Right ventricle myocardium inferior (tissue), 1 donor: Measurements from ENCODE around the gene PCNX3. TPM values are rescaled to one million over a fixed set of nuclear protein-coding genes. Genes with fewer than 3 reads are reported as not detected.

Source experiments
- ATAC-seq: fragments of 200-7000 bp; cut with Tn5 transposase; one replicate; pipeline ENCODE4 v1.9.1; 2020; ENCODE audit warnings: mild to moderate bottlenecking, moderate library complexity
- DNase-seq: peaks from one replicate; pipeline ENCODE4 v3.0.0; 2021; ENCODE audit errors: missing footprints
- intact Hi-C: fragments of 100-400 bp; cut with DNase I; formaldehyde crosslinking; loops from one replicate; pipeline ENCODE4 v1.11.0; 2022
- long read RNA-seq: library from polyadenylated mRNA; unstranded; transcript quantifications from one replicate; pipeline ENCODE4 v2.0.0, GENCODE V29; 2021
- total RNA-seq: library from RNA; stranded (reverse); fragmentation: NEBNext Ultra II Directional; extraction: Animal tissue kit (Norgen Biotek cat#: 25700); gene quantifications from one replicate; pipeline ENCODE4 v1.2.1, GENCODE V29; 2021
- donor health status: DM: no; HTN: yes; CAD: no; lungs with severe emphysema.

The PCNX3 gene
- total RNA-seq = 12.4 TPM
- long read RNA-seq, partial matches to known transcripts = 5 of 6 reads
- long read RNA-seq, other reads (novel, unspliced or antisense) = 1 of 6 reads

DNA sequence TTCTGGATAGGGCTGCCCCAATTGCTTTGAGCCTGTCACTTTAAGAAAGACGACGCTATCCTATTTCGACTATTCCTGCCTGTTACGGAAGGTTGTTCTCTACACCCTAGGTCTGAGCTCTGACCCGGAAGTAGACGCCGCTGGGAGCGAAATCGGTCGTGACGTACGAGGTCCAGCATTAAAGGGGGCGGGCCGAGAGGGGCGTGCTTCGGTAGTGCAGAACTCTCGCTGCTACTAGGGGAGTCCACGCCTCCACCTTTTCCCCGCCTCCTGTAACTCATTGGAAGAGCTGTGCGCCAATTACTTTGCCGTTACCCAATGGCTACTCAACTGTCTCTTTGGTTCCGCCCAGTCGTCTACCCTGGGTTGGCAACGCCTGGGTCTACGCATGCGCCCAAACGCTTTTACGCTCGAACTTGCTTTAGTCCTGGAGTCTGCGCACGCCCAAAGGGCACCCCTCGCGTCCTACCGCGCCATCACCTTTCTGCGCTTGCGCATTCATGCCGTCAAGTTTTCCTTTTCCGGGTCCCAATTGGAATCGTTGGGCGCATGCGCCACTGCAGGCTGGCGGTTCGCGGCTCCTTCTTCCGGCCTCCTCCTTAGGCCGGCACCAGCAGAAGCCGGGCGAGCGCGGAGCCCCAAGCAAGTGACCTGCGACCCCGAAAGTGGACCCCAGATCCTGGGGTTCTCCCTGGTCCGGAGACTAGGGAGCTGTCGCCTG is at the start of gene PCNX3:
PCNX3 (plus strand) TSS at position 548 of the 721 bp plus-strand sequence. CDS start 536 bp downstream, outside the sequence.
- intact Hi-C loops = loop anchor here (2.0 kb wide), 3 partner anchors 37 to 75 kb away; partner anchors contain the start of gene RELA
- DNase-seq (peak; percentile 100), ATAC-seq (peak; percentile 91)

GRCh38 chr11:65569164-65569972 is 46.2 kb upstream of the PCNX3 start:
- no peak for DNase-seq

GRCh38 chr11:65569973-65570918 is 45.3 kb upstream of the PCNX3 start, which contains the start of gene ZNRD2:
Gene ZNRD2 (plus strand): TSS chr11:65570477. CDS start chr11:65570492, 15 bp downstream.
- intact Hi-C loops = loop anchor here (1.0 to 5.0 kb wide), 3 partner anchors 29 to 153 kb away; no protein-coding TSS in a partner anchor
- DNase-seq = peak; percentile 99
- peak; percentile 90 for ATAC-seq

More at GRCh38 chr11:65569164-65569972, 46.2 kb upstream of the PCNX3 start:
- intact Hi-C loops = no loop called here
- ATAC-seq = peak; percentile 13

DNA sequence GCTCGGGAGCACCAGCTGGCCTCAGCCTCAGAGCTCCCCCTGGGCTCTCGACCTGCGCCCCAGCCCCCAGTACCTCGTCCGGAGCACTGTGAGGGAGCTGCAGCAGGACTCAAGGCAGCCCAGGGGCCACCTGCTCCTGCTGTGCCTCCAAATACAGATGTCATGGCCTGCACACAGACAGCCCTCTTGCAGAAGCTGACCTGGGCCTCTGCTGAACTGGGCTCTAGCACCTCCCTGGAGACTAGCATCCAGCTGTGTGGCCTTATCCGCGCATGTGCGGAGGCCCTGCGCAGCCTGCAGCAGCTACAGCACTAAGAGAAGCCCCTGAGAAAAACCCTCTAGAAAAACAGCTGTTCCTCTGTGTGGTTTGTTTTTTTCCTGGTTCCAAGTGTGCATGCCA is 44.2 kb upstream of the PCNX3 start:
- no peak for ATAC-seq
- intact Hi-C loops = loop anchor here (5.0 kb wide), 2 partner anchors 81 to 154 kb away; no protein-coding TSS in a partner anchor
- no peak for DNase-seq

DNA sequence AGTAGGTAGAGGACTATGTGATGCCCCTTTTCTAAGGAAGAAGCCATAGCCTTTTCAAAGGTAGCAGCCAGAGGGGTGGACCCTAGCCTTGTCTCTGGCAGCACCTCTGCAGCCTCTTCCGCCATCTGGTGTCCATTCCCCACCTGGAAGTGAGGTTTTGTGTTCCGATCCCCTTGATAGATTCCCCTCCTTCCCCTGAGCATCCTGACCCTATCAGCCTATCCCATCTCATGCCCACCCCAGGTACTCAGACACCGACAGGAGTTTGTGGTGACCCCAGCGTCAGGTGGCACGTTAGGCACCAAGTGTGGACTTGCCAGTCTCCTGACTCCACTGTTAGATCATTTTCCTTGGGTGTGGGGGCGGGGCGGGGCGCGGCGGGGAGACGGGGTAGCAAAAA is 43.6 kb upstream of the PCNX3 start:
- intact Hi-C loops = loop anchor here (5.0 kb wide), 2 partner anchors 80 to 155 kb away; no protein-coding TSS in a partner anchor

GRCh38 chr11:65572356-65573051 is 43.1 kb upstream of the PCNX3 start, which contains the start of gene FAM89B:
Gene FAM89B (plus strand): TSS chr11:65572538. CDS start chr11:65572670, 132 bp downstream.
- intact Hi-C loops = loop anchor here (1.0 to 5.0 kb wide), 3 partner anchors 42 to 155 kb away; partner anchors contain the start of gene MAP3K11
- peak; percentile 96 for DNase-seq
- ATAC-seq = peak; percentile 35

More for the DNA sequence above, 43.6 kb upstream of the PCNX3 start:
- no peak for ATAC-seq
- no peak for DNase-seq

GRCh38 chr11:65573391-65574079 is 42.0 kb upstream of the PCNX3 start:
- no peak for ATAC-seq
- peak; percentile 68 for DNase-seq
- intact Hi-C loops = loop anchor here (1.0 to 5.0 kb wide), 4 partner anchors 33 to 156 kb away; partner anchors contain the start of gene MAP3K11

DNA sequence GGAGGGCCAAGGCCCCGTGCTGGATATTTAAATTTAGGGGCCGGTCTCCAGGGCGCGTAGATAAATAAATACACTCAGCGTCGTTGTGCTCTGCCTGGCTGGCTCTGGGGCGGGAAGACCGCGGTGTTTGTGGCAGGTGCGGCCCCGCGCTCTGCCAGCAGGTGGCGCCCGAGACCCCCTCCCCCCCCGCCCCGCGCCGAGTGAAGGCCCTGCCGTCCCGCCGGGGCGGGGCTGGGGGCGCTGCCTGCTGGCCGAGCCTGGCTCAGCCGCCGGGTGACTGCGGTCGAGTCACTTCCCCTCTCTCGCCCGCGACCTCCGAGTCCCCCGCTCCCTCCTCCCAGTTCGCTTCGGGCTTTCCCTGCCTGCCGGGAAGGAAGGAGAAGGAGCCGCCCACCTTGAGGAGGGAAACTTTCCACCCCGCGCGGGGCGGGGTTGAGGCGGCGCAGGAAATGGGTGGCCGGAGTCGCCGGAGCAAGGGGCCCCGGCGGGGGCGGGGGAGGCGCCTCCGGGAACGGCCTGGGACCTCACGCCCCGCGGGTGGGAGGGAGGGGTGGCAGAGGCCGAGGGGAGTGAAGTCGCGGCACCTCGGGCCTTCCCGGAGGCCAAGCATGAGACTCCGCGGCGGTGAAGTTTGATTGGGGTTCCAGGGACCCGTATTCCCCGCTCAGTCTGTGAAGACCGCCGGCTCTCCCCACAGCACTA is 41.3 kb upstream of the PCNX3 start:
- intact Hi-C loops = loop anchor here (1.0 to 5.0 kb wide), 3 partner anchors 34 to 157 kb away; no protein-coding TSS in a partner anchor
- DNase-seq (peak; percentile 98), ATAC-seq (peak; percentile 65)

DNA sequence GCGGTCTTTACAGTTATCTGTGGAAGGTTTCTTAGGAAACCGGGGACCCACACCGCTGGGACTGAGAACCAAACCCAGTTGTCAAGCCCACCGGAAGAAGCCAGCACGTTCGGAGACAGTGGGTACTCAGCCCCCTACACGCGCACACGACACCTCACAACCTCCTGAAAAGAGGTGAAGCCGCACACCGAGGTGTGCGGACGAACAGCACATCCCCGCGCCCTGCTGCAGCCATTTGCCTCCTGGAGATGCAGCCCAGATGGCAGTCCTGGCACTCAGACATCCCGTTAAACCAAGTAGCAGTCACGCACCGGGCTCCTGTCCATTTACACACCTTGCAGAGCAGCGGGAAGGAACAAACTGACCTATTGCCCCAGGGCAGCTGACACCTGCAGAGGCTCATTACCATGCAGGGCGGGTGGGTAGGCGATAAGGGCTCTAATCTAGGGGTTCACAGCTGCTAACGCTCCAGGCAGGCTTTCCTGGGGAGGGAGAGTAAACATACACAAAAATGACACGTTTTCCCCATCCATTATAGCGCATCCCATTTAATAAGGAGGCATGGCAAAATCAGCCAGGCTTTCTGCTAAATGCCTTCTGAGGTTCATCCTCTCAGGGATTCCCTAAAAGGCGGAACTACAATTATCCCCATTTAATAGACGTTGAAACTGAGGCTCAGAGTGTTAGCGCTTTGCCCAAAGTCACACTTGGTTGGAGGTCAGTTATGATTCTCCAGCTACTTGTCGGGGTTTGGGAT is 40.6 kb upstream of the PCNX3 start:
- intact Hi-C loops = loop anchor here (1.0 to 5.0 kb wide), 3 partner anchors 35 to 158 kb away; no protein-coding TSS in a partner anchor
- ATAC-seq = no peak
- peak; percentile 72 for DNase-seq

DNA sequence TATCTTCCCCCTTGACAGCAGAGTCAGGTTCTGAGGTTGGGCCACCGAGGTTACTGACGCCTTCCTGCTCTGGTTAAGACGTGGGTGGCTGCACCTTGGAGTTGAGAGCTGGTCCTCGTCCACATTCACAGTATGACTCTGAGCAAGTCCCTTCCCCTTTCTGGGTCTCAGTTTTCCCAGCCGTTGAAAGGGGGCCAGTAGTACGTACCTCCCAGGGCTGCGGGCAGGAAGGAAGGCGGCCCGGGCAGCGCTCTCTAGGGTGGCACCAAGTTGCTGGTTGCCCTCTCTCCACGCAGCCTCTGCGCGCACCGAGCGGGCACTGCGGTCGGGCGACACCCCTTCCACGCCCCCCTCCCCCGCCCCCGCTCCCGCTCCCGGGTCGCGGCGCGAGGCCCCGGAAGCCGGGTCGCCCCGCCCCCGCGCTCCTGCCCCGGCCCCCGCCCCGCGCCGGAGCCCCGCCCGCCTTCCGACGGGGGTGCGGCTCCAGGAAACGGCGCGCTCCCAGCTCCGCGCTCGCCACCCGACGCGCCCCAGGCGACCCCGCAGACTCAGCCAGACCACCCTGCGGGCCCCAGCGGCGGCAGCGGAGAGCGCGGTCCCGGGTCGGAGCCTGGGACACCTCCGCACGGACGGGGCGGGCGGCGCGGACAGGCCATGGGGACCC is 39.9 kb upstream of the PCNX3 start, which contains the start of gene EHBP1L1:
EHBP1L1 (plus strand) TSS at position 486 of the 664 bp plus-strand sequence. CDS start 250 bp downstream, outside the sequence.
- ATAC-seq (peak; percentile 28), DNase-seq (peak; percentile 93)
- intact Hi-C loops = no loop called here

DNA sequence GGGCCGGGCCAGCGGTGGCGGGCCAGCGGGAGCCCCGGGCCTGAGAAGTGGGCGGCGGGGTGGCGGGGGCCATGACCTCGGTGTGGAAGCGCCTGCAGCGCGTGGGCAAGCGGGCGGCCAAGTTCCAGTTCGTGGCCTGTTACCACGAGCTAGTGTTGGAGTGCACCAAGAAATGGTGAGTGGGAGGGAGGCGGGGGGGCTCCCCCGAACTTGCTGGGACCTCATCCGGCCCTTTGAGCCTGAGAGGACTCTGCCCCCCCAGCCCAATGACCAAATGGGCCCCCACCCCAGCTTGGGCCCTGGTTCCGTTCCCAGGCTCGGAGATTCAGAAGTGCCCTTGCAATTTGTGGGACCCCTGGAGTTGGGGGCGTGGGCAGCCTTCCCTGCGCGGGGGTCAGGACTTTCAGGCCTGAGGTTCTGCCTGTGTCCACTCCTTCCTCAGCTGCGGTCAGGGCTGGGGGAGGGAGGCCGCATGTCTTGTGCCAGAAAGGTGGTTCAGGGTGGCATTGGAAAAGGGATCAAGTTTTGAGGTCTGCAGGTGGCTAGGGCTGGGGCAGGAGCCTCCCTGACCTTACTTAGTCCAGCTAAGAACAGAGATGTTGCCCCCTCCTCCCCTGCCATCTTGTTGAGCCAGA is 39.2 kb upstream of the PCNX3 start:
- DNase-seq (peak; percentile 77), ATAC-seq (no peak)
- intact Hi-C loops = no loop called here

DNA sequence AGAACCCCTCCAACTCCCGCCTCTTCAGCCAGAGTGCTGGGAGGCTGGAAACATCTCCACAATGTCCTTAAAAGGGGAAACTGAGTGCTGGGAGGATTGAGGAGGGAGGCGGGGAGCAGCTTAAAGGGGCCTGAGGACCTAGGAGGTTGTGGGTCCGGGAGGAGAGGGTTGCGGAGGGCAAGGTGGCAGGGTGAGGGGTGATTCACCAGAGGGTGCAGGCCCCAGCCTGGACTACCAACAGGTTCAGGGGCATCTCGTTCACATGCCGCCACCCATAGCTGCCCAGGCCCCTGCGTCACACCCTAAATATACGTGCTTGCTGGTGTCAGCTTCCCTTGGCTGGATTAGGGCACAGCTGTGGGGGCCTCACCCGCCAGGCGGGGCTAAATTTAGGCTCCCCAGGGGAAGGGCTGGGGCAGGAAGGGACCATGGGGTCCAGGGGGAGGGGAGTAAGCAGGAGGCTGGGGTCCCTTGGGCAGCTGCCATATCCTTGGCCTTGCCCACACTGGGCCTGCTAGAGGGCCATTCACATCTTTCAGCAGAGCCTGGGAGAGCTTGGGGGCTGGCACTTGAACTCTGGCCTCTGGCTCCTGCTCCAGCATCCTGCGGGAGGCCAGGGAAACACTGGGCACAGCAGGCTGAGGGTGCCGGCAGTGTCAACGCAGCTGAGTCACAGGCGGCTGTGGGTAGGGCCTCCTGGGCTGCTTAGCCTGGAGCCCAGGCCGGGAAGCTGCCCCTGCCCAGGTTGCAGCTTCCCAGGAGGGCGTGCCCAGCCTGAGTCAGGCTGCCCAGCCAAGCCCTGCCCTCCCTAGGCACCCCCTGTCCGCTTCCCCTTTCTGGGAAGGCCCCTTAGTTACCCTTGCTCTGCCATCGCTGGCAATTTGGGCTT is 38.5 kb upstream of the PCNX3 start:
- DNase-seq (peak; percentile 87), ATAC-seq (peak; percentile 19)
- intact Hi-C loops = no loop called here

DNA sequence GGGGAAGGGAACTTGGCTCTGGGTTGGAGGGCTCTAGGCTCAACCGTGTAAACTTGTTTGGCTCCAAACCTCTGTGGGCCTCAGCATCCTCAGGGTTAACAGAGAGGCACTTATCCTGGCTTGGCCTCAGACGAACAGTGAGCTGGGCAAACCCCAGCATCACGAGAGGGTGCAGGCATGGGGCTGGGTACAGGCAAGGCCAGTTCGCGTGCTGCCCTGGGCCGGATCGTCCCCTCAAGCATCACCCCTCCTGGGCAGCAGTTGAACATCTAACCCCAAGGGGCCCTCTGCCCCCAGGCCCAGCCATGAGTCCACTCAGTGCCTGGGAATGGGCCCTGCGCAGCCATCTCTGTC is 37.8 kb upstream of the PCNX3 start:
- no peak for ATAC-seq
- intact Hi-C loops = no loop called here

More for the DNA sequence above, 37.8 kb upstream of the PCNX3 start:
- DNase-seq = peak; percentile 50
